ENCODE data around the gene DEPP1. TPM values are rescaled to one million over a fixed set of nuclear protein-coding genes. Genes with fewer than 3 reads are reported as not detected.

Gene DEPP1
- total RNA-seq, 1 donor from 2014 or later = 309 TPM

- peaks cover 16 to 55% of the 10 kb centered on the region in 2 donors for H3K36me3 ChIP-seq
- peaks cover 6 to 17% of the 10 kb centered on the region in 2 donors for H3K4me1 ChIP-seq
Measured at GRCh38 chr10:44974082-44974627, 4.5 kb downstream of the DEPP1 start.

DNA sequence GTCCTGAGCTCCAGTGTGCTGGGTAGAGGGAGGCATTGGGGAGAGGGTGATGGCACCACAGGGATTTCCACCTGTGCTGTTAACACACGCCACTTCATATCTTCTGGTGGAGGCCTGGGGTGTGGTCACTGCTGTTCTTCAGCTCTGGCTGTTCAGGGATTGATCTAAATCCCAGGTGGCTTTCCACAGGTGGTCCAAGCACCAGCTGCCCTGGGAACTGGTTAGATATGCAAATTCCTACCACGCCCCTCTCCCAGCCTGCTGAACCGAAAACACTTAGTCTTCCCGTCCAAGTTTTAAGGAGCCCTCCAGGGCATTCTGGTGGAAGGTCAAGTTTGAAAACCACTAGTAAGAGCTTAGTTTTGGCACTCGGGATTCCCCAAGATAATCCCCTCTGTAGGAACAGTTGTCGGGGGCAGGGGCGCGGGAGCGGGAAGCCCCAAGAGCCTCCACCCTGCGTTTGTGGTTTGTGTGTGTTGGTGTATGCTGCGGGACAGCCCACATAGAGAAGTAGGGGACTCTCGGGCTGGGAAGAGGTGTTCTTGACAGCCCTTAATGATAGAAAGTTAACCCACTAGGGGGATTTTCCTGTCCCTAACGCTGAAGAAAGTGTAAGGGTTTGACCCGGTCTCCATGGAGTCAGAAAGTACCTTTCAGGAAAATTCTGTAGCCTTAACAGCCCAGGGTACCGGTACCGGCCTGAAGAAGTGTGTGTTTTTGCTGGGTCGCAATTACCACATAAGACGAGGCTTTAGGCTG is 5.1 kb downstream of the DEPP1 start:
- TF ChIP-seq, protein P1, sequence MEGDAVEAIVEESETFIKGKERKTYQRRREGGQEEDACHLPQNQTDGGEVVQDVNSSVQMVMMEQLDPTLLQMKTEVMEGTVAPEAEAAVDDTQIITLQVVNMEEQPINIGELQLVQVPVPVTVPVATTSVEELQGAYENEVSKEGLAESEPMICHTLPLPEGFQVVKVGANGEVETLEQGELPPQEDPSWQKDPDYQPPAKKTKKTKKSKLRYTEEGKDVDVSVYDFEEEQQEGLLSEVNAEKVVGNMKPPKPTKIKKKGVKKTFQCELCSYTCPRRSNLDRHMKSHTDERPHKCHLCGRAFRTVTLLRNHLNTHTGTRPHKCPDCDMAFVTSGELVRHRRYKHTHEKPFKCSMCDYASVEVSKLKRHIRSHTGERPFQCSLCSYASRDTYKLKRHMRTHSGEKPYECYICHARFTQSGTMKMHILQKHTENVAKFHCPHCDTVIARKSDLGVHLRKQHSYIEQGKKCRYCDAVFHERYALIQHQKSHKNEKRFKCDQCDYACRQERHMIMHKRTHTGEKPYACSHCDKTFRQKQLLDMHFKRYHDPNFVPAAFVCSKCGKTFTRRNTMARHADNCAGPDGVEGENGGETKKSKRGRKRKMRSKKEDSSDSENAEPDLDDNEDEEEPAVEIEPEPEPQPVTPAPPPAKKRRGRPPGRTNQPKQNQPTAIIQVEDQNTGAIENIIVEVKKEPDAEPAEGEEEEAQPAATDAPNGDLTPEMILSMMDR (IDR thresholded peaks at IDR 0.05) = no peak
- no peaks in the 10 kb centered on the region for H3K9me3 ChIP-seq
- H3K27ac ChIP-seq = peak overlapping the region; percentile 89 to 91
- H3K27me3 ChIP-seq = no peaks in the 10 kb centered on the region
- H3K4me1 ChIP-seq = peaks cover 4 to 20% of the 10 kb centered on the region in 2 donors
- peaks cover 16 to 55% of the 10 kb centered on the region in 2 donors for H3K36me3 ChIP-seq
- intact Hi-C loops (cut with DNase I) = loop anchor here (5.0 to 10.0 kb wide), 3 partner anchors 669 to 1299 kb away; no protein-coding TSS in a partner anchor
- no peak overlapping the region for H3K4me3 ChIP-seq
- no peak for DNase-seq (ENCODE audit: low spot score in 2 of 2)

More at GRCh38 chr10:44974082-44974627, 4.5 kb downstream of the DEPP1 start:
- DNase-seq (ENCODE audit: low spot score in 2 of 2) = no peak
- TF ChIP-seq, protein P1 (IDR thresholded peaks at IDR 0.05) = no peak
- Histone ChIP-seq H3K27ac (peak overlapping the region; percentile 89 to 91), H3K27me3 (no peaks in the 10 kb centered on the region), H3K9me3 (no peaks in the 10 kb centered on the region), H3K4me3 (peak overlapping the region; percentile 47 to 77)
- intact Hi-C loops (cut with DNase I) = loop anchor here (5.0 to 10.0 kb wide), 3 partner anchors 669 to 1299 kb away; no protein-coding TSS in a partner anchor

GRCh38 chr10:44972874-44973306 is 5.7 kb downstream of the DEPP1 start:
- Histone ChIP-seq H3K4me1 (peaks cover 9 to 26% of the 10 kb centered on the region in 2 donors), H3K4me3 (no peak overlapping the region), H3K9me3 (no peaks in the 10 kb centered on the region), H3K27ac (peak overlapping the region; percentile 21 to 39), H3K36me3 (peaks cover 16 to 49% of the 10 kb centered on the region in 2 donors), H3K27me3 (no peaks in the 10 kb centered on the region)
- intact Hi-C loops (cut with DNase I) = loop anchor here (5.0 to 10.0 kb wide), 3 partner anchors 668 to 1298 kb away; no protein-coding TSS in a partner anchor
- DNase-seq (ENCODE audit: low spot score in 2 of 2) = no peak
- TF ChIP-seq, protein P1 (IDR thresholded peaks at IDR 0.05) = no peak

DNA sequence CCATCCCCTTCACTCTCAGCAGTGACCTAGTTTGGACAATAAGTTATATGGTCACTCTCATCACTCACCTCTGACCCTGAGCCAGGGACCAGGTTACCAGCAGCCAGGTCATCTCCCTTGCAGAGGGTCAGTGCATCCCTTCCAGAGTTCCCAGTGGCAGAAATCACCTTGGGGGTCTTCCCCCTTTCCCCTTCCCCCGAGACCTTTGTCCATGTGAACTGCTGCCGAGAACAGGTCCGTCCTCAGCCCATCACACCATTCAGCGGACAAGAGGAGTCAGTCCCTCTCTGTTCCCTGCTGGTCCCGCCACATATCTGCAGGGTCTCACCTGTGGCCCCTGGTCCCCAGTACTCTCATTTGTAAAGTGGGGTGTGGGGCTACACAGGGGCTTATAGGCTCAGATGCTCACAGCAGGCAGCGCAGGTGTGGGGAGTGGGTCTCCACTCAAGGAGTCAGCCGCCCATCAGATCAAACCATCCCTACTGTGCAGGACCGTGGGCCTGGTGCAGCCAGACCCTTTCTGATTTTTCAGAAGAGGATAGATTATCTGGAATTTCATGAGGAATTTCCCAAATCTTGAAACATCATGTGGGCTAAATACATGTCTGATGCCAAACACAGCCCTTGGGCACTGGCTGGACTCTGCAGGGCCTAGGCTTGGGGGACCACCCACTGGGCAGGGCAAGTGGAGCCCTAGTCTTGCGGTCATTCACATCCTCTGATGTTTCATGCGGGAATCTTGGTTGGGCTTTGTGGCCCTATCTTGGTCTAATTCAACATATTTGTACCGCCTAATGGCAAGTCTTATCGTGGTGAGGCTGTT is 6.5 kb downstream of the DEPP1 start:
- intact Hi-C loops (cut with DNase I) = loop anchor here (5.0 to 10.0 kb wide), 3 partner anchors 667 to 1297 kb away; no protein-coding TSS in a partner anchor
- Histone ChIP-seq H3K36me3 (peaks cover 11 to 42% of the 10 kb centered on the region in 2 donors), H3K27me3 (no peaks in the 10 kb centered on the region), H3K27ac (peak overlapping the region in 1 of 2 donors; percentile 21), H3K9me3 (no peaks in the 10 kb centered on the region), H3K4me1 (peaks cover 15 to 33% of the 10 kb centered on the region in 2 donors), H3K4me3 (no peak overlapping the region)
- no peak for DNase-seq (ENCODE audit: low spot score in 2 of 2)
- TF ChIP-seq, protein P1 (IDR thresholded peaks at IDR 0.05) = no peak

DNA sequence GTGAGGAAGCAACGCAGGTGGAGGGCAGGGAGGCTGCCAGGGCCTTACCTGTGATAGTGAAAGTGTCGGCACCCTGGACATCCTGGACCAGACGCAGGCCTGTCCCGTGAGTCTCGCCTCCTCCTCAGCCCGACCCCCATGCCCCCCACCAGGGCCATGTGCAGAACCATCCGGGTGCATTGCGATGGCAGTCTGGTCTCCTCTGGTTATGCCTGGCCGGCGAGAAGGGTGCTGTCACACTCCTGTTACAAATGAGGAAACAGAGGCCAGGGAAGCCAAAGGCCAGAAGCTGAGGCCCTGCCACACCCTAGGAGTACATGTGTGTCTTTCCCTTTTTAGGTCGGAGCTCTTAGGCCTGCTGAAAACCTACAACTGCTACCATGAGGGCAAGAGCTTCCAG is 7.2 kb downstream of the DEPP1 start:
- intact Hi-C loops (cut with DNase I) = loop anchor here (5.0 to 10.0 kb wide), 3 partner anchors 667 to 1297 kb away; no protein-coding TSS in a partner anchor
- TF ChIP-seq, protein P1 (IDR thresholded peaks at IDR 0.05) = no peak
- no peak overlapping the region for H3K4me3 ChIP-seq
- peaks cover 10 to 34% of the 10 kb centered on the region in 2 donors for H3K36me3 ChIP-seq
- DNase-seq (ENCODE audit: low spot score in 2 of 2) = no peak
- H3K4me1 ChIP-seq = peaks cover 15 to 39% of the 10 kb centered on the region in 2 donors
- no peaks in the 10 kb centered on the region for H3K9me3 ChIP-seq
- H3K27ac ChIP-seq = no peak overlapping the region
- H3K27me3 ChIP-seq = no peaks in the 10 kb centered on the region
